Measurements from ENCODE around the gene STK35. TPM values are rescaled to one million over a fixed set of nuclear protein-coding genes. Genes with fewer than 3 reads are reported as not detected.

The STK35 gene
- total and polyA plus RNA-seq, 9 of the 15 experiments (the other 6 are each of a cell fraction or from before 2014, with no cell fraction given): 1.0 to 11.0 (median 6.3) TPM

DNA sequence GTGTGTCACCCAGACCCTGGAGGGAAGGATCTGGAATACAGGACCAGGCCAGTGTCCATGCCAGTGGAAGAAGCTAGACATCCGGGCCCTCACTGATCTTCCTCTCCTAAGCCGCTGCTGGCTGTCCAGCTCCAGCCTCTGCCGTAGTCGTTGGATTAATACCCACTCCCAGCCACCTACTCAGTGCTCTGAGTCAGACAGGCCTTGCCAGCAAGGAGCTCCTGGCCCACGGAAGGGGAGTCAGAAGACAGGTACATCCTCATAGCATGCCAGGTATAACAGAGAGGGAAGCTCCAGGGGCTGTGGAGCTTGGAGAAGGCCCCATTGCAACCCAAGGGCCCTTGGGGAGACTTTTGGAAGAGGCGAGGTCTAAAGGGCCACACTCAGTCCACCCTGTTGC, 49.0 kb downstream of the STK35 start:
- no peaks in the 10 kb centered on the region for H3K79me2 ChIP-seq (ENCODE audit: control insufficient read depth, insufficient read depth, low read length)
- H3K27me3 ChIP-seq (ENCODE audit: control insufficient read depth in 2 of 2, insufficient read depth in 2 of 2, low read length in 2 of 2): peaks cover 0 to under 1% of the 10 kb centered on the region in 2 experiments; a peak in 2 of 5 replicates
- ChIA-PET CTCF (ENCODE audit: low intra/inter-chr PET ratio) (no interaction called here), POLR2A (no interaction called here)
- no peaks in the 10 kb centered on the region for H4K20me1 ChIP-seq (replicated peaks; ENCODE audit: control insufficient read depth, insufficient read depth, low read length)
- 68% methylated on average over 3 of the region's 6 CpGs for WGBS (ENCODE audit: insufficient coverage, low coverage, missing lambda C conversion rate)
- no peak overlapping the region for H2AFZ ChIP-seq (ENCODE audit: low read depth, low read length)
- ATAC-seq (no peak), DNase-seq (ENCODE audit: extremely low read depth in 1 of 4, low spot score in 3 of 4) (no peak), FAIRE-seq (no peak)
- H3K4me1 ChIP-seq (replicated peaks in 1 of 2; ENCODE audit: control insufficient read depth in 2 of 2, insufficient read depth in 2 of 2, low read length in 2 of 2): no peaks in the 10 kb centered on the region
- H3K4me2 ChIP-seq (ENCODE audit: insufficient read depth, low read length): no peak overlapping the region
- intact Hi-C loops (cut with micrococcal nuclease): no loop called here
- no peak overlapping the region for H3K4me3 ChIP-seq
- no peaks in the 10 kb centered on the region for H3K9me3 ChIP-seq (replicated peaks; ENCODE audit: control insufficient read depth, insufficient read depth, low read depth, low read length)
- in situ Hi-C loops (cut with MboI): no loop called here
- no peak overlapping the region for H3K27ac ChIP-seq (ENCODE audit: extremely low read depth, low read depth, low read length)
- no peak for TF ChIP-seq ZNF584 (CRISPR knock-in tag; IDR thresholded peaks at IDR 0.05; ENCODE audit: low read depth)
- TF ChIP-seq ETV1 (tag; conservative IDR thresholded peaks at IDR 0.05; ENCODE audit: low read depth): no peak
- TF ChIP-seq SMAD2 (IDR thresholded peaks at IDR 0.05; ENCODE audit: low read depth, low read length): no peak
- no peak for TF ChIP-seq KDM2B (CRISPR knock-in tag; IDR thresholded peaks at IDR 0.05)
- TF ChIP-seq RBM25 (IDR thresholded peaks at IDR 0.05; ENCODE audit: low read depth, low read length, severe bottlenecking): no peak
- no peak for TF ChIP-seq ZNF140 (CRISPR knock-in tag; IDR thresholded peaks at IDR 0.05)
- no peak for TF ChIP-seq ZFP91 (CRISPR knock-in tag; IDR thresholded peaks at IDR 0.05)
- TF ChIP-seq ZNF740 (CRISPR knock-in tag; IDR thresholded peaks at IDR 0.05): no peak
- TF ChIP-seq ZNF740 (tag; IDR thresholded peaks at IDR 0.05): no peak
- TF ChIP-seq TCF7L2 (IDR thresholded peaks at IDR 0.05; ENCODE audit: low read depth, low read length): no peak
- no peak for TF ChIP-seq MTF1 (CRISPR knock-in tag; IDR thresholded peaks at IDR 0.05; ENCODE audit: borderline replicate concordance)
- no peak for TF ChIP-seq BMI1 (IDR thresholded peaks at IDR 0.05; ENCODE audit: low read length)
- no peak for TF ChIP-seq FOXM1 (IDR thresholded peaks at IDR 0.05; ENCODE audit: low read depth)
- no peak for TF ChIP-seq FOXM1 (CRISPR knock-in tag; IDR thresholded peaks at IDR 0.05; ENCODE audit: low read depth)
- TF ChIP-seq TAL1 (IDR thresholded peaks at IDR 0.05): no peak
- H3K9ac ChIP-seq (ENCODE audit: insufficient read depth in 1 of 2, low read depth in 2 of 2, low read length in 2 of 2): no peak overlapping the region
- H3K36me3 ChIP-seq (ENCODE audit: control insufficient read depth, insufficient read depth, low read length): no peaks in the 10 kb centered on the region
- no TSS peak for BruUV-seq (replicated peaks)
- H3K9me1 ChIP-seq (ENCODE audit: control insufficient read depth, insufficient read depth, low read length): no peaks in the 10 kb centered on the region
